ENCODE results near the gene CCL27.

Gene CCL27

DNA sequence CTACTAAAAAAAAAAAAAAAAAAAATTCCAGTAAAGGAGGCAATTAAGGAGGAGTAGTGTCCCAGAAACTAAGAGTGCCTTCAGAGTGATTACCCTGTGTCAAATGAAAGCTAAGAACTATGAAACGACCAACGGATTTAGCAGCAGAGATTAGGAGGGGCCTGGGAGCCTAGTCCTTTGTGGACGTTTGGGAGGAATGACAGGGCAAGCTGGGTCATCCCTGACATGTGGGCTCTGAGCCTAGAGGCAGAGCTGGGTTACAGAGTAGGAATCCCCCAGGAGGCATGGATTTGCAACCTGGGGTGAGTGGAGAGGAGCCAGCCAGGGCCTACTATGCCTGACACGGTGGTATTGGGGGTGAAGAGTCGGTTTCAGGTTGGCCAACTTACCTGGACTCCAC, 29.3 kb downstream of the CCL27 start:
- TF ChIP-seq GATA2 (IDR thresholded peaks at IDR 0.05; ENCODE audit: low read depth, low read length) (no peak), GATA3 (IDR thresholded peaks at IDR 0.05; ENCODE audit: low read depth, low read length) (no peak)

DNA sequence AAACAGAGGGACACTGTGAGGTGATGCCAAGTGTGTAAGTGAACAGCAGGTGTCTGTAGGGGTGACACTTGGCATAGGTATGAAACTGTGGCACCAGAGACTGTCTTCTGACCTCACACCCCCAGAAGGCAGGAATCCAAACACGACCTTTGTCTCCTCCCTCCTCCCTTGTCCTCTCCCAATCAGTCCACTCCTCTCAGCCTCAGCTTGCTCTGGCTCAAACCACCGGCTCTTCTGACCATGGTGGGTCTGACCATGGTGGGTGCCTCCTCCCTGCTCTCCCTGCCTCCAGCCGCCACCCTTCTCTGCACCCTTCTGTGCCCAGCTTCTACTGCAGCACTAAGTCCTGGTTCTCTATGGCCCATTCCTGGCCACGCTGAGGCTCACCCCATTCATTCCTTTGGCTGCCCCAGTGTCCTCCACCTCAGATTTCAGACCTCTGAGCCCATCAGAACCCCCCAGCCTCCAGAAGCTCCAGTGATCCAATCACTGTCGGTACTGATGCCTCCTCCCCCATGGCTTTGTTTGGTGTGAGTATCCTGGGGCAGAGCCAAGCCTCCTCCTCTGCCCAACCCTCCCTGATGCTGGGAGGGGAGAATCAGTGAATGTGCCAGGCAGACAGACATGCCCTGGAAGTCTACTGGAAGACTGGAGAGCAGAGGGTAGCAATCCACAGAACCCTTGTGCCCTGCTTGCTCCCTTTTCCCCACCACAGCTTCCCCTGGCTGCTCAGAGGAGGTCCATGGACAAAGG, 31.9 kb downstream of the CCL27 start:
- TF ChIP-seq GATA3 (IDR thresholded peaks at IDR 0.05; ENCODE audit: low read depth, low read length): no peak
- TF ChIP-seq GATA2 (IDR thresholded peaks at IDR 0.05; ENCODE audit: low read depth, low read length): no peak

GRCh38 chr9:34629491-34629808, 33.0 kb downstream of the CCL27 start:
- TF ChIP-seq GATA2 (IDR thresholded peaks at IDR 0.05; ENCODE audit: low read depth, low read length) (no peak), GATA3 (IDR thresholded peaks at IDR 0.05; ENCODE audit: low read depth, low read length) (no peak)

- no peak for TF ChIP-seq GATA2 (IDR thresholded peaks at IDR 0.05; ENCODE audit: low read depth, low read length)
- no peak for TF ChIP-seq GATA3 (IDR thresholded peaks at IDR 0.05; ENCODE audit: low read depth, low read length)
Observed at GRCh38 chr9:34628656-34629490, 33.6 kb downstream of the CCL27 start, which contains the start of gene ARID3C. Gene ARID3C, minus strand, starts transcription at chr9:34629066. Its CDS starts 1,052 bp downstream, at chr9:34628014.

- TF ChIP-seq GATA3 (IDR thresholded peaks at IDR 0.05; ENCODE audit: low read depth, low read length): no peak
- no peak for TF ChIP-seq GATA2 (IDR thresholded peaks at IDR 0.05; ENCODE audit: low read depth, low read length)
Observed at GRCh38 chr9:34627716-34628655, 34.5 kb downstream of the CCL27 start.

- TF ChIP-seq GATA2 (IDR thresholded peaks at IDR 0.05; ENCODE audit: low read depth, low read length) (no peak), GATA3 (IDR thresholded peaks at IDR 0.05; ENCODE audit: low read depth, low read length) (no peak)
Observed at GRCh38 chr9:34625186-34625486, 37.3 kb downstream of the CCL27 start.

DNA sequence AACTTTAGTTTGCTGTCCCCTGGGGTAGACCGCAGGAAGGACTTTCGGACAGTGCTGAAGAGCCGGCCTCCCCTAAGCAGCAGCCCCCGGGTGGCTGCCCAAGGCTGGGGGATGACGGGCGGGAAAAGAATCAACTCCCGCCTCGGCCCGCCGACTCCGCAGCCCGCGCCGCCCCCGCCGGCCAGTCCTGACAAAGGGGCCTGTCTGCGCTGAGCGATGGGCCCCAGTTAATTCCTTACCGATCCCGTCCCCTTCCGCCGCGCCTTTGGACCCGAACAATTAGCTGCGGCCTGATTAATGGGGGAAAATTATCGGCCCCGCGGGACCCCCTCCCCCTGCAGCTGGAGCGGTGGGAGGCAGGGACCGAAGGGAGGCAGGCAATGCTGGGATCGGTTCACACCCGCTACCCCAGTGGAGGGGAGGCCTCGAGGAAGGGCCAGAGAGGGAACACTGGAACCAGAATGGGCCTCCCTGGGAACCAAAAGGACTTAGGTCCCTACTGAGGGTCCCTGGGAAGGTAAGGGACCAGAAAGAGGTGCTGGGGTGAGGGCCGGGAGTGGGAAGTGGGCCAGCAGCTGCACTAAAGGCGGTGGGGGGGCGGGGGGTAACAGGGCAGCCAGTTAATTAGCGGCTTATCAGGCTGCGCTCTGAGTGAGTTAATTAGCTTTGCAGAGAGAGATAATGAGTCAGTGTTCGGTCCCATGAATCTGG, 37.8 kb downstream of the CCL27 start:
- no peak for TF ChIP-seq GATA2 (IDR thresholded peaks at IDR 0.05; ENCODE audit: low read depth, low read length)
- no peak for TF ChIP-seq GATA3 (IDR thresholded peaks at IDR 0.05; ENCODE audit: low read depth, low read length)

- TF ChIP-seq GATA3 (IDR thresholded peaks at IDR 0.05; ENCODE audit: low read depth, low read length) (no peak), GATA2 (IDR thresholded peaks at IDR 0.05; ENCODE audit: low read depth, low read length) (no peak)
Observed at GRCh38 chr9:34623374-34624235, 38.9 kb downstream of the CCL27 start.

DNA sequence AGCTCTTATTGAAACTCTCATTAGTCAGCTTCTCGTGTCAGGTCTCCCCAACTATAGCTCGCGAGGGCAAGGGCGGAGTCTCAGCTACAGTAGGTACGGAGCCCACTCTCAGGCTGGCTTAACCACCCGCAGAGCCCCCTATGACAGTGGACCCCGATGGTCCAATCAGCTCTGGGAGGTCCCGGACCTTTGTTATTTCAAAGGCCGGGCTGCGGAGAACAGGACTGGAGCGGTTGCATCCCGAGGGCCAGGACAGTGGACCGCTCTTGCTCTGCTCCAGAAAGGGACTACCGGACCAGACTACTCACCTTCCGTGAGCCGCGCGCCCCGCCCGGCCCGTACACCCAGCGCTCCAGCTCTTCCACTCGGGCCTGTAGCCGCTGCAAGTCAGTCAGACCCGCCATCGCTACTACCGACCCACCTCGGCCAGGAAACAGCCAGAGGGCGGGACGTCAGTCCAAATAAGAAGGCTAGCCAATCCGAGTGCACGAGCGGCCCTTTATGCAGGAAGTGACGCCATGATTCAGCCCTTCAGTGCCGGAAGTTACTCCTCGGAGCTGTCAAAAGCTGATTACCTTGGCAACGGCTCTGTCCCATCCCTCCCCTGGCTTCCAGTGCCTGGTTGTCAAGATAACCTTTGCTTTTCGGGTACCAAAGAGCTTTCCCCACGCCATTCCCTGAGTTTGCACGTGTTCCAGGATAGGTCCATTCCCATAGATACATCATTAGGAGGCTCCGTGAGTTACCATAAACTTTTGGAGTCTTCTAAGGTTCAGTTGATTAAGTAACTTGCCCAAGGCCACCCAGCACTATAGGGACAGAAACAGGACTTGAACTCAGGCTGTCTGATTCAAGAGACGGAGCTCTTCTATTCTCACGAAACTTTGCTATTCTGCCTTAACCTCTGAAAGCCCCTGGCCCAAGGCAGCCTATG, 42.1 kb downstream of the CCL27 start, which contains the start of gene DCTN3:
DCTN3 (minus strand) TSS at position 435 of the 934 bp plus-strand sequence; CDS start at position 404, 31 bp downstream.
- TF ChIP-seq GATA3 (IDR thresholded peaks at IDR 0.05; ENCODE audit: low read depth, low read length) (no peak), GATA2 (IDR thresholded peaks at IDR 0.05; ENCODE audit: low read depth, low read length) (no peak)

- TF ChIP-seq GATA3 (IDR thresholded peaks at IDR 0.05; ENCODE audit: low read depth, low read length) (no peak; the same call in 1 of the 2 replicates), GATA2 (IDR thresholded peaks at IDR 0.05; ENCODE audit: low read depth, low read length) (peak; percentile 90)
Observed at GRCh38 chr9:34615132-34615531, 47.3 kb downstream of the CCL27 start.

DNA sequence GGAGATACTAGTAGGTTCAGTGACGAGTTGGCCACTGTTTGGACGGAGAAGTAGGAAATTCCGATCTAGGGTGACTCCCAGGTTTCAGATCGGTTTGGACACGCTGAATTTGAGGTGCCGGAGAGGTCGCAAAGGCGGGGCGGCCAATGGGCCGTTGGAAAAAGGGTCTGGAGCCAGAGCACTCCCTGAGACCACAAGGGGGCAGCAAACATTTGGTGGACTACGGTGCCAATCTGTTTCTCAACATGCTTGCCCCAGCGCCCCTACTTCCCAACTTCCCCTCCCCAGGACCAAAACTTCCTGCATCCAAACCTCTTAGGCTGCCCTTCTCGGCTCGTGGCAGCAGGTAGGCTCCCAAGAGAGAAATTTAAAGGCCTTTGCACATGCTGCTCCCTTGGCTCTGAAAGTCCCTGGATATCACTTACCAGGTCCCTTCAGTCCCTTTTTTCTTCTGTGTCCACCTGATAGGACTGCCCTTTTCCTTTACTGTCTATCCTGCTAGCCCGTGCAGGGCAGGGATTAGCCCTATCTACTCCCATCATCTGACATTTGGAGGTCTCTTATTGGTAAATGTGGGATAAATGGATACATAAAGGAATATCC, 49.6 kb downstream of the CCL27 start:
- TF ChIP-seq GATA3 (IDR thresholded peaks at IDR 0.05; ENCODE audit: low read depth, low read length): no peak
- TF ChIP-seq GATA2 (IDR thresholded peaks at IDR 0.05; ENCODE audit: low read depth, low read length): no peak
